ENCODE measurements around the gene SYT1.
"Not testable (repeated sequence)": the region's sequence is repeated elsewhere in the genome, so short reads cannot be mapped to it uniquely, and the experiment has no call there.

SYT1 gene

DNA sequence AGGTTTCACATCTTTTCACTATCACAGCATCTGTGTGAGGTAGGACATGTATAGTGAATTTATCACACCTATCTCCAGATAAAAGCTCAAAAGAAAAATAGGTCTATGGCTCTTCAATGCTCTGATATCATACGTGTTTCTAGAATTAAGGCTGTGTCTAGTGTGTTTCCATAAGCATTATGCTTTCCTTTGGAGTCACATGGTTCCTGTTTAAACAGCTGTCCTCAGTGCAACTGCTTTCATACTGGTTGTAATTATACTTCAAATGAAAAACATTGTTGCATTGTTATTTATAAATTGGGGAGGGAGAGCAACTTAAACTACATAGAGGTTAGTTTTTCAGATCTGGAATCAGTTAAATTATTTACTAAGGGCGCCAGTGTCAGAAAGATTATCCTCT is 151.6 kb downstream of the SYT1 start:
- no peaks in the 10 kb centered on the region for H3K9me3 ChIP-seq (ENCODE audit: control insufficient read depth, insufficient read depth, low read length)
- no peak overlapping the region for H3K4me3 ChIP-seq (ENCODE audit: low read length)
- no peaks in the 10 kb centered on the region for H3K36me3 ChIP-seq (ENCODE audit: control insufficient read depth, insufficient read depth, low read length)
- no peaks in the 10 kb centered on the region for H3K27me3 ChIP-seq (ENCODE audit: control insufficient read depth, insufficient read depth, low read length)
- no CpG with 5 or more reads among the region's 2 CpGs for WGBS (ENCODE audit: insufficient coverage, insufficient read length)
- H3K4me1 ChIP-seq (ENCODE audit: control insufficient read depth, insufficient read depth, low read length) = no peaks in the 10 kb centered on the region
- H3K27ac ChIP-seq (ENCODE audit: low read length) = no peak overlapping the region
- DNase-seq (ENCODE audit: low read depth, low spot score) = no peak

GRCh38 chr12:79019672-79020071 is 155.1 kb downstream of the SYT1 start:
- H3K27me3 ChIP-seq (ENCODE audit: control insufficient read depth, insufficient read depth, low read length) = no peaks in the 10 kb centered on the region
- no peak overlapping the region for H3K27ac ChIP-seq (ENCODE audit: low read length)
- H3K36me3 ChIP-seq (ENCODE audit: control insufficient read depth, insufficient read depth, low read length) = no peaks in the 10 kb centered on the region
- DNase-seq (ENCODE audit: low read depth, low spot score) = no peak
- H3K4me1 ChIP-seq (ENCODE audit: control insufficient read depth, insufficient read depth, low read length) = no peaks in the 10 kb centered on the region
- no peak overlapping the region for H3K4me3 ChIP-seq (ENCODE audit: low read length)
- WGBS (ENCODE audit: insufficient coverage, insufficient read length) = no CpG with 5 or more reads among the region's 1 CpG
- no peaks in the 10 kb centered on the region for H3K9me3 ChIP-seq (ENCODE audit: control insufficient read depth, insufficient read depth, low read length)

DNA sequence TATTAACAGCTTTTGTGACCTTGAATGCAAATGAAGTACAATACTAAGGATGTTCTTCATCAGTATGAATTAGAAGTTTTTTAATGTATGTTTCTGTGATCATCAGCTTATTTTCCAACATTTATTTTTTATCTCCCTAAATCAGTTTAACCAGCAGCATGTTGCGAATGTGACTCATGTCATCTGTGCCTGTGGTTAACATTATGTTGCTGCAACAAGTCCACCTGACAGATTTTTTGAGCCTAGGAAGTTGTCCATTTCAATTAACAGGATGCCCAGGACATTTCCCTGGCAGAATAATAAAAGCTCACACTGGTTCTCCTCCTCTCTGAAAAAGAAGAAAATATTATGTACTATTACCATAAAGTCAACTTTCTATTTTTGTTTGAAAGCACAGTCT is 155.5 kb downstream of the SYT1 start:
- H3K27me3 ChIP-seq (ENCODE audit: control insufficient read depth, insufficient read depth, low read length) = no peaks in the 10 kb centered on the region
- no peaks in the 10 kb centered on the region for H3K9me3 ChIP-seq (ENCODE audit: control insufficient read depth, insufficient read depth, low read length)
- no CpG with 5 or more reads among the region's 1 CpG for whole genome bisulfite sequencing (ENCODE audit: insufficient coverage, insufficient read length)
- no peak overlapping the region for H3K27ac ChIP-seq (ENCODE audit: low read length)
- no peaks in the 10 kb centered on the region for H3K4me1 ChIP-seq (ENCODE audit: control insufficient read depth, insufficient read depth, low read length)
- no peaks in the 10 kb centered on the region for H3K36me3 ChIP-seq (ENCODE audit: control insufficient read depth, insufficient read depth, low read length)
- H3K4me3 ChIP-seq (ENCODE audit: low read length) = no peak overlapping the region
- DNase-seq (ENCODE audit: low read depth, low spot score) = no peak

- H3K4me1 ChIP-seq (ENCODE audit: control insufficient read depth, insufficient read depth, low read length) = no peaks in the 10 kb centered on the region
- H3K27me3 ChIP-seq (ENCODE audit: control insufficient read depth, insufficient read depth, low read length) = no peaks in the 10 kb centered on the region
- no peak overlapping the region for H3K27ac ChIP-seq (ENCODE audit: low read length)
- DNase-seq (ENCODE audit: low read depth, low spot score) = no peak
- no peaks in the 10 kb centered on the region for H3K9me3 ChIP-seq (ENCODE audit: control insufficient read depth, insufficient read depth, low read length)
- no peaks in the 10 kb centered on the region for H3K36me3 ChIP-seq (ENCODE audit: control insufficient read depth, insufficient read depth, low read length)
- no peak overlapping the region for H3K4me3 ChIP-seq (ENCODE audit: low read length)
Measured at GRCh38 chr12:79021021-79021420, 156.4 kb downstream of the SYT1 start.

DNA sequence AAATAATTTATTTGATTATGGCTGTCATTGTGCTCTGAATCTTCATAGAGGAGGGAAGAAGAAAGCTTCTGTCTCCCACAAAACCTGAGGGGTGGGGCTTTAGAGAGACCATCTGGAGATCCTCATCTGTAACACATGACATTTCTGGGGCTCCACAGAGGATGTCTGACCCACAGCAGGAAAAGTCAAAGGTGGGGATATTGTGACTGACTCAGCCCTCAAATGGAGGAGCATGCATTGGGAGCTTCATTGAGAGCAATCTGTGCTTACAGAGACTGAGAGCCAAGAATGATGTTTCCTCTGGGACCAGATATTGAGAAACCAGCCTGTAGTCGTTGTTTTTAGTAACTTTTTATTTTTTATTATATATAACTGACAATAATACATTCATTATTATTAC is 158.7 kb downstream of the SYT1 start:
- no peak overlapping the region for H3K27ac ChIP-seq (ENCODE audit: low read length)
- H3K4me1 ChIP-seq (ENCODE audit: control insufficient read depth, insufficient read depth, low read length) = no peaks in the 10 kb centered on the region
- no peaks in the 10 kb centered on the region for H3K9me3 ChIP-seq (ENCODE audit: control insufficient read depth, insufficient read depth, low read length)
- H3K36me3 ChIP-seq (ENCODE audit: control insufficient read depth, insufficient read depth, low read length) = no peaks in the 10 kb centered on the region
- H3K4me3 ChIP-seq (ENCODE audit: low read length) = no peak overlapping the region
- H3K27me3 ChIP-seq (ENCODE audit: control insufficient read depth, insufficient read depth, low read length) = no peaks in the 10 kb centered on the region
- no CpG with 5 or more reads among the region's 1 CpG for WGBS (ENCODE audit: insufficient coverage, insufficient read length)
- no peak for DNase-seq (ENCODE audit: low read depth, low spot score)

DNA sequence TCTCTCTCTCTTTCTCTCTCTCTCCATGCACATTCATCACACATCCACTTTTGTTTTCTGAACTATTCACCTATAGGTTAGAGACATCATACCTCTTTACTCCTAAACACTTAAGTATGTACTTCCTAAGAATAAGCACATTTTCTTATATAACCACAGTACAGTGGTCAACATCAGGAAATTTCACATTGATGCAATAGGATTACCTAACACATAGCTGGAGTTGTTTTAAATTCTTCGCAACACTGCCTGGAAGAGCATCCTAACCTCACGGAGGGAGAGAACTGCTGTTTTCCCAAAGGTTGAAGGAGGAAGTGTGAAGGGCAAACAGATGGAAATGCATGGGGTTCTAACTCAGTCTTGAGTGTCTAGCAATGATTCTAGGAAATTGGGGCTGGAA is 159.2 kb downstream of the SYT1 start:
- no peaks in the 10 kb centered on the region for H3K36me3 ChIP-seq (ENCODE audit: control insufficient read depth, insufficient read depth, low read length)
- H3K27ac ChIP-seq (ENCODE audit: low read length) = no peak overlapping the region
- no peaks in the 10 kb centered on the region for H3K4me1 ChIP-seq (ENCODE audit: control insufficient read depth, insufficient read depth, low read length)
- DNase-seq (ENCODE audit: low read depth, low spot score) = no peak
- no peaks in the 10 kb centered on the region for H3K9me3 ChIP-seq (ENCODE audit: control insufficient read depth, insufficient read depth, low read length)
- no CpG with 5 or more reads among the region's 2 CpGs for WGBS (ENCODE audit: insufficient coverage, insufficient read length)
- H3K27me3 ChIP-seq (ENCODE audit: control insufficient read depth, insufficient read depth, low read length) = no peaks in the 10 kb centered on the region
- no peak overlapping the region for H3K4me3 ChIP-seq (ENCODE audit: low read length)

GRCh38 chr12:79033788-79034187 is 169.2 kb downstream of the SYT1 start:
- Histone ChIP-seq H3K36me3 (ENCODE audit: control insufficient read depth, insufficient read depth, low read length) (no peaks in the 10 kb centered on the region), H3K27ac (ENCODE audit: low read length) (no peak overlapping the region), H3K9me3 (ENCODE audit: control insufficient read depth, insufficient read depth, low read length) (no peaks in the 10 kb centered on the region), H3K4me3 (ENCODE audit: low read length) (no peak overlapping the region), H3K27me3 (ENCODE audit: control insufficient read depth, insufficient read depth, low read length) (no peaks in the 10 kb centered on the region), H3K4me1 (ENCODE audit: control insufficient read depth, insufficient read depth, low read length) (no peaks in the 10 kb centered on the region)
- no peak for DNase-seq (ENCODE audit: low read depth, low spot score)

DNA sequence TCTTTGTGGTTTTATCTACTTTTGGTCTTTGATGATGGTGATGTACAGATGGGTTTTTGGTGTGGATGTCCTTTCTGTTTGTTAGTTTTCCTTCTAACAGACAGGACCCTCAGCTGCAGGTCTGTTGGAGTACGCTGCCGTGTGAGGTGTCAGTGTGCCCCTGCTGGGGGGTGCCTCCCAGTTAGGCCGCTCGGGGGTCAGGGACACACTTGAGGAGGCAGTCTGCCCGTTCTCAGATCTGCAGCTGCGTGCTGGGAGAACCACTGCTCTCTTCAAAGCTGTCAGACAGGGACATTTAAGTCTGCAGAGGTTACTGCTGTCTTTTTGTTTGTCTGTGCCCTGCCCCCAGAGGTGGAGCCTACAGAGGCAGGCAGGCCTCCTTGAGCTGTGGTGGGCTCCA is 180.2 kb downstream of the SYT1 start:
- not testable (repeated sequence) for H3K9me3 ChIP-seq (ENCODE audit: control insufficient read depth, insufficient read depth, low read length); H3K36me3 ChIP-seq (ENCODE audit: control insufficient read depth, insufficient read depth, low read length); DNase-seq (ENCODE audit: low read depth, low spot score); H3K27ac ChIP-seq (ENCODE audit: low read length); H3K4me3 ChIP-seq (ENCODE audit: low read length); H3K4me1 ChIP-seq (ENCODE audit: control insufficient read depth, insufficient read depth, low read length); H3K27me3 ChIP-seq (ENCODE audit: control insufficient read depth, insufficient read depth, low read length)
- WGBS (ENCODE audit: insufficient coverage, insufficient read length) = no CpG with 5 or more reads among the region's 6 CpGs

GRCh38 chr12:79045149-79045703 is 180.7 kb downstream of the SYT1 start:
- H3K4me1 ChIP-seq (ENCODE audit: control insufficient read depth, insufficient read depth, low read length); DNase-seq (ENCODE audit: low read depth, low spot score); H3K27ac ChIP-seq (ENCODE audit: low read length); H3K27me3 ChIP-seq (ENCODE audit: control insufficient read depth, insufficient read depth, low read length); H3K9me3 ChIP-seq (ENCODE audit: control insufficient read depth, insufficient read depth, low read length); H3K36me3 ChIP-seq (ENCODE audit: control insufficient read depth, insufficient read depth, low read length): not testable (repeated sequence)
- H3K4me3 ChIP-seq (ENCODE audit: low read length) = peak overlapping the region; percentile 59; the same call in 1 of the 2 replicates
- WGBS (ENCODE audit: insufficient coverage, insufficient read length) = no CpG with 5 or more reads among the region's 32 CpGs

GRCh38 chr12:79046021-79046420 is 181.4 kb downstream of the SYT1 start:
- Histone ChIP-seq H3K4me3 (ENCODE audit: low read length) (no peak overlapping the region), H3K36me3 (ENCODE audit: control insufficient read depth, insufficient read depth, low read length) (no peaks in the 10 kb centered on the region)
- WGBS (ENCODE audit: insufficient coverage, insufficient read length) = no CpG with 5 or more reads among the region's 1 CpG

GRCh38 chr12:79048962-79049361 is 184.4 kb downstream of the SYT1 start:
- no peaks in the 10 kb centered on the region for H3K9me3 ChIP-seq (ENCODE audit: control insufficient read depth, insufficient read depth, low read length)
- WGBS (ENCODE audit: insufficient coverage, insufficient read length) = no CpG with 5 or more reads among the region's 3 CpGs
- no peaks in the 10 kb centered on the region for H3K27me3 ChIP-seq (ENCODE audit: control insufficient read depth, insufficient read depth, low read length)
- no peak overlapping the region for H3K27ac ChIP-seq (ENCODE audit: low read length)
- DNase-seq (ENCODE audit: low read depth, low spot score) = no peak
- H3K4me3 ChIP-seq (ENCODE audit: low read length) = no peak overlapping the region
- no peaks in the 10 kb centered on the region for H3K36me3 ChIP-seq (ENCODE audit: control insufficient read depth, insufficient read depth, low read length)
- H3K4me1 ChIP-seq (ENCODE audit: control insufficient read depth, insufficient read depth, low read length) = no peaks in the 10 kb centered on the region

More at GRCh38 chr12:79046021-79046420, 181.4 kb downstream of the SYT1 start:
- no peaks in the 10 kb centered on the region for H3K27me3 ChIP-seq (ENCODE audit: control insufficient read depth, insufficient read depth, low read length)
- DNase-seq (ENCODE audit: low read depth, low spot score) = no peak
- H3K9me3 ChIP-seq (ENCODE audit: control insufficient read depth, insufficient read depth, low read length) = no peaks in the 10 kb centered on the region
- H3K27ac ChIP-seq (ENCODE audit: low read length) = no peak overlapping the region
- H3K4me1 ChIP-seq (ENCODE audit: control insufficient read depth, insufficient read depth, low read length) = no peaks in the 10 kb centered on the region

Data from iPS DF 6.9 (cell line).